ENCODE data around the gene STEAP3.
A peak's percentile ranks its signal among the peaks of the same experiment; 100 is the strongest.

STEAP3 gene

GRCh38 chr2:119222863-119223520 is 642 bp upstream of the STEAP3 start:
- in situ Hi-C loops (cut with HindIII; ENCODE audit: low sequenced_read_pairs): no loop called here
- TF ChIP-seq CTCF (IDR thresholded peaks at IDR 0.05; ENCODE audit: low read depth, low read length): no peak
- DNase-seq (ENCODE audit: low read depth, low spot score): no peak
- peak overlapping the region; percentile 65 for H3K4me3 ChIP-seq (ENCODE audit: low read depth, low read length)

GRCh38 chr2:119224391-119225104 is 914 bp downstream of the STEAP3 start:
- DNase-seq (ENCODE audit: low read depth, low spot score): no peak
- peak overlapping the region; percentile 65 for H3K4me3 ChIP-seq (ENCODE audit: low read depth, low read length)
- no peak for TF ChIP-seq CTCF (IDR thresholded peaks at IDR 0.05; ENCODE audit: low read depth, low read length)
- in situ Hi-C loops (cut with HindIII; ENCODE audit: low sequenced_read_pairs): no loop called here

- TF ChIP-seq CTCF (IDR thresholded peaks at IDR 0.05; ENCODE audit: low read depth, low read length): no peak
- H3K4me3 ChIP-seq (ENCODE audit: low read depth, low read length): peak overlapping the region; percentile 65
- no peak for DNase-seq (ENCODE audit: low read depth, low spot score)
- in situ Hi-C loops (cut with HindIII; ENCODE audit: low sequenced_read_pairs): no loop called here
These were observed 1.7 kb downstream of the STEAP3 start for GRCh38 chr2:119225105-119225865.

- in situ Hi-C loops (cut with HindIII; ENCODE audit: low sequenced_read_pairs): no loop called here
- no peak for DNase-seq (ENCODE audit: low read depth, low spot score)
- no peak for TF ChIP-seq CTCF (IDR thresholded peaks at IDR 0.05; ENCODE audit: low read depth, low read length)
- H3K4me3 ChIP-seq (ENCODE audit: low read depth, low read length): no peak overlapping the region
These were observed 2.3 kb downstream of the STEAP3 start for GRCh38 chr2:119225926-119226325.

GRCh38 chr2:119227346-119227745 is 3.7 kb downstream of the STEAP3 start:
- in situ Hi-C loops (cut with HindIII; ENCODE audit: low sequenced_read_pairs): no loop called here
- no peak for TF ChIP-seq CTCF (IDR thresholded peaks at IDR 0.05; ENCODE audit: low read depth, low read length)
- H3K4me3 ChIP-seq (ENCODE audit: low read depth, low read length): no peak overlapping the region
- DNase-seq (ENCODE audit: low read depth, low spot score): no peak

GRCh38 chr2:119228136-119228535 is 4.5 kb downstream of the STEAP3 start:
- no peak overlapping the region for H3K4me3 ChIP-seq (ENCODE audit: low read depth, low read length)
- DNase-seq (ENCODE audit: low read depth, low spot score): no peak
- no peak for TF ChIP-seq CTCF (IDR thresholded peaks at IDR 0.05; ENCODE audit: low read depth, low read length)
- in situ Hi-C loops (cut with HindIII; ENCODE audit: low sequenced_read_pairs): no loop called here

All from astrocyte of the spinal cord (primary cell).